MM.1S (cell line): ENCODE measurements around the gene NTF3.

Experiments used
- DNase-seq: peaks from one replicate; pipeline ENCODE4 v3.0.0-alpha.2; 2015
- H2AFZ ChIP-seq: fragments of 300-600 bp; sonication (generic); 2 replicates; pipeline ENCODE4 v1.6.0; 2016; ENCODE audit warnings: antibody characterized with exemption, low read length
- H3F3A ChIP-seq: fragments of 300-600 bp; sonication (generic); 2 replicates; pipeline ENCODE4 v1.6.1; 2016; ENCODE audit warnings: mild to moderate bottlenecking, antibody characterized with exemption, low read length, moderate library complexity, mixed read lengths; ENCODE audit not compliant: insufficient read depth
- H3K27ac ChIP-seq: fragments of 300-600 bp; sonication (generic); 2 replicates; pipeline ENCODE4 v1.5.1; 2016; ENCODE audit warnings: mild to moderate bottlenecking, low read length
- H3K27me3 ChIP-seq: fragments of 300-600 bp; sonication (generic); replicated peaks from 2 replicates; pipeline ENCODE4 v1.6.0; 2016; ENCODE audit warnings: low read length; ENCODE audit not compliant: insufficient read depth
- H3K36me3 ChIP-seq: fragments of 300-600 bp; sonication (generic); replicated peaks from 2 replicates; pipeline ENCODE4 v1.6.1; 2016; ENCODE audit warnings: mild to moderate bottlenecking, low read length, mixed read lengths; ENCODE audit not compliant: insufficient read depth
- H3K4me1 ChIP-seq: fragments of 300-600 bp; sonication (generic); 2 replicates; pipeline ENCODE4 v1.6.1; 2016; ENCODE audit warnings: low read length, mixed read lengths
- H3K4me2 ChIP-seq: fragments of 300-600 bp; sonication (generic); 2 replicates; pipeline ENCODE4 v1.6.0; 2016; ENCODE audit warnings: low read depth, low read length
- H3K4me3 ChIP-seq: fragments of 300-600 bp; sonication (generic); 2 replicates; pipeline ENCODE4 v1.5.1; 2016; ENCODE audit warnings: low read length, mixed read lengths
- H3K79me2 ChIP-seq: fragments of 300-600 bp; sonication (generic); 2 replicates; pipeline ENCODE4 v1.6.1; 2016; ENCODE audit warnings: mixed run types, low read length, mixed read lengths
- H3K9ac ChIP-seq: fragments of 300-600 bp; sonication (generic); 2 replicates; pipeline ENCODE4 v1.6.1; 2016; ENCODE audit warnings: low read length, mixed read lengths
- H3K9me2 ChIP-seq: fragments of 300-600 bp; sonication (generic); replicated peaks from 2 replicates; pipeline ENCODE4 v1.6.1; 2016; ENCODE audit warnings: mild to moderate bottlenecking, low read length, mixed read lengths; ENCODE audit not compliant: insufficient read depth
- H3K9me3 ChIP-seq: fragments of 300-600 bp; sonication (generic); replicated peaks from 2 replicates; pipeline ENCODE4 v1.6.1; 2016; ENCODE audit warnings: mild to moderate bottlenecking, low read length, mixed read lengths; ENCODE audit not compliant: insufficient read depth
- H4K20me1 ChIP-seq: fragments of 300-600 bp; sonication (generic); 2 replicates; pipeline ENCODE4 v1.6.1; 2016; ENCODE audit warnings: mild to moderate bottlenecking, low read length, moderate library complexity, mixed read lengths; ENCODE audit not compliant: insufficient read depth
- EZH2 ChIP-seq: fragments of 300-600 bp; sonication (generic); optimal IDR thresholded peaks from 2 replicates; pipeline ENCODE3; 2017; ENCODE audit warnings: low read depth, mild to moderate bottlenecking, antibody characterized with exemption, low read length, mixed read lengths
- EZH2phosphoT487 ChIP-seq: fragments of 300-600 bp; sonication (generic); IDR thresholded peaks from 2 replicates; pipeline ENCODE4 v1.6.1; 2018; ENCODE audit warnings: antibody characterized with exemption, low read length
- TF ChIP-seq, protein P1 (sequence below): fragments of 300-600 bp; sonication (generic); IDR thresholded peaks from 2 replicates; pipeline ENCODE4 v1.5.1; 2016; ENCODE audit warnings: antibody characterized with exemption, low read length, mixed read lengths

The NTF3 gene

GRCh38 chr12:5467931-5468330 is 36.0 kb downstream of the NTF3 start:
- H3K79me2 ChIP-seq, result no peaks in the 10 kb centered on the region
- H3K9me3 ChIP-seq, result no peaks in the 10 kb centered on the region
- no peak overlapping the region for H3K27ac ChIP-seq
- no peak overlapping the region for H3K4me3 ChIP-seq
- no peak overlapping the region for H3K9ac ChIP-seq
- H3K27me3 ChIP-seq, result no peaks in the 10 kb centered on the region
- H3F3A ChIP-seq, result no peaks in the 10 kb centered on the region
- no peak overlapping the region for H2AFZ ChIP-seq
- no peaks in the 10 kb centered on the region for H3K36me3 ChIP-seq
- no peak overlapping the region for H3K4me2 ChIP-seq
- no peaks in the 10 kb centered on the region for H4K20me1 ChIP-seq
- H3K4me1 ChIP-seq, result no peaks in the 10 kb centered on the region
- TF ChIP-seq EZH2phosphoT487, result no peak
- TF ChIP-seq, protein P1, sequence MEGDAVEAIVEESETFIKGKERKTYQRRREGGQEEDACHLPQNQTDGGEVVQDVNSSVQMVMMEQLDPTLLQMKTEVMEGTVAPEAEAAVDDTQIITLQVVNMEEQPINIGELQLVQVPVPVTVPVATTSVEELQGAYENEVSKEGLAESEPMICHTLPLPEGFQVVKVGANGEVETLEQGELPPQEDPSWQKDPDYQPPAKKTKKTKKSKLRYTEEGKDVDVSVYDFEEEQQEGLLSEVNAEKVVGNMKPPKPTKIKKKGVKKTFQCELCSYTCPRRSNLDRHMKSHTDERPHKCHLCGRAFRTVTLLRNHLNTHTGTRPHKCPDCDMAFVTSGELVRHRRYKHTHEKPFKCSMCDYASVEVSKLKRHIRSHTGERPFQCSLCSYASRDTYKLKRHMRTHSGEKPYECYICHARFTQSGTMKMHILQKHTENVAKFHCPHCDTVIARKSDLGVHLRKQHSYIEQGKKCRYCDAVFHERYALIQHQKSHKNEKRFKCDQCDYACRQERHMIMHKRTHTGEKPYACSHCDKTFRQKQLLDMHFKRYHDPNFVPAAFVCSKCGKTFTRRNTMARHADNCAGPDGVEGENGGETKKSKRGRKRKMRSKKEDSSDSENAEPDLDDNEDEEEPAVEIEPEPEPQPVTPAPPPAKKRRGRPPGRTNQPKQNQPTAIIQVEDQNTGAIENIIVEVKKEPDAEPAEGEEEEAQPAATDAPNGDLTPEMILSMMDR, result no peak
- H3K9me2 ChIP-seq, result no peaks in the 10 kb centered on the region
- DNase-seq, result no peak

DNA sequence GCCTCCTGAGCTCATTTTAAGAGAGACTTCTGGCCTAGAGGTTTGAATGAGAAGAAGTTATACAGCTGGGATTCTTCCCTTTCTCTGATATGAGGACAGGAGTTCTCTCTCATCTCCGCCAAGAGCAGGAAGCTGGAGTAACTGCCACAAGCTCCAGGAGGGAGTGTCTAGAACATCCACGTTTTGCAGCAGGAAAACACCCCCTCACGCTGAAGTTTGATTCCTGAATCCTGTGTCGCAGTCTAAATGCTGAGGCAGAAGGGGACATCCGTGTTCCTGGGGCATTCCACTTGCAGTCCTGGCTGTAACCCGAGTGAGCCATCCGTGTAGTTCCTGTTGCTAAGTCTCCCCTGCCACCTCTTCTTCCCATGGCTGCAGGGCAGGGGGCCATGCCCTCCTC is 38.3 kb downstream of the NTF3 start:
- no peak overlapping the region for H2AFZ ChIP-seq
- no peak overlapping the region for H3K4me3 ChIP-seq
- no peaks in the 10 kb centered on the region for H3K4me1 ChIP-seq
- no peaks in the 10 kb centered on the region for H3K27me3 ChIP-seq
- H3K79me2 ChIP-seq, result no peaks in the 10 kb centered on the region
- no peaks in the 10 kb centered on the region for H3K9me3 ChIP-seq
- TF ChIP-seq, protein P1, result no peak
- TF ChIP-seq EZH2phosphoT487 (no peak), EZH2 (no peak)
- no peaks in the 10 kb centered on the region for H3F3A ChIP-seq
- no peak for DNase-seq
- no peaks in the 10 kb centered on the region for H4K20me1 ChIP-seq
- H3K9ac ChIP-seq, result no peak overlapping the region
- H3K27ac ChIP-seq, result no peak overlapping the region
- no peaks in the 10 kb centered on the region for H3K9me2 ChIP-seq
- no peak overlapping the region for H3K4me2 ChIP-seq
- H3K36me3 ChIP-seq, result no peaks in the 10 kb centered on the region

- no peaks in the 10 kb centered on the region for H3K9me3 ChIP-seq
- H2AFZ ChIP-seq, result no peak overlapping the region
- no peaks in the 10 kb centered on the region for H3K79me2 ChIP-seq
- TF ChIP-seq EZH2 (no peak), EZH2phosphoT487 (no peak)
- TF ChIP-seq, protein P1, result no peak
- H3K4me3 ChIP-seq, result no peak overlapping the region
- no peak for DNase-seq
- H3K36me3 ChIP-seq, result no peaks in the 10 kb centered on the region
- H3F3A ChIP-seq, result no peaks in the 10 kb centered on the region
- H3K27me3 ChIP-seq, result no peaks in the 10 kb centered on the region
- H4K20me1 ChIP-seq, result no peaks in the 10 kb centered on the region
- no peak overlapping the region for H3K9ac ChIP-seq
- H3K4me1 ChIP-seq, result no peaks in the 10 kb centered on the region
- H3K9me2 ChIP-seq, result no peaks in the 10 kb centered on the region
- H3K27ac ChIP-seq, result no peak overlapping the region
- no peak overlapping the region for H3K4me2 ChIP-seq
These were observed 38.8 kb downstream of the NTF3 start for GRCh38 chr12:5470703-5471102.
